Cardiac ventricle fibroblast (primary cell): Measurements from ENCODE around the gene MSH3. TPM values are rescaled to one million over a fixed set of nuclear protein-coding genes. Genes with fewer than 3 reads are reported as not detected.

Source experiments
- total RNA-seq: library from RNA; depleted of rRNA; stranded (reverse); fragments of >200 nt; gene quantifications from 2 replicates; pipeline ENCODE4 v1.2.3, GENCODE V29; 2015

MSH3 gene
- 6.9 and 7.7 TPM in 2 replicates for total RNA-seq

GRCh38 chr5:80654391-80655230 is at the start of gene MSH3, which contains the start of gene DHFR:
Gene MSH3, plus strand, starts transcription at chr5:80654652. Its CDS starts 76 bp downstream, at chr5:80654728.
Gene DHFR, minus strand, starts transcription at chr5:80654983. Its CDS starts 494 bp downstream, at chr5:80654489.

Other genes starting within 250 kb of the MSH3 start
- gene ZFYVE16, start 246.6 kb upstream of the MSH3 start, total RNA-seq: 14.9 and 21.7 TPM in 2 replicates
- 1.9 and 2.9 TPM in 2 replicates for gene FAM151B, start 166.6 kb upstream of the MSH3 start, total RNA-seq
- gene ANKRD34B, start 84.4 kb upstream of the MSH3 start, total RNA-seq: not detected in 2 replicates
- 3.6 and 5.2 TPM in 2 replicates for gene DHFR, start 331 bp downstream of the MSH3 start, total RNA-seq